OCI-LY3 (cell line): Measurements from ENCODE around the gene TLK1.

Experiments
- H2AFZ ChIP-seq: fragments of 200-600, 300-600 bp; shearing (Covaris generic); 2 replicates; pipeline ENCODE4 v1.6.0; 2014; ENCODE audit warnings: antibody characterized with exemption, low read depth, low read length
- H3K27ac ChIP-seq: fragments of 200-600, 300-600 bp; sonication (generic); 2 replicates; pipeline ENCODE4 v1.5.1; 2014; ENCODE audit warnings: mild to moderate bottlenecking, low read length, moderate library complexity, mixed read lengths
- H3K27me3 ChIP-seq: fragments of 200-600, 300-600 bp; sonication (generic); 2 replicates; pipeline ENCODE4 v1.6.1; 2014; ENCODE audit warnings: low read depth, low read length, mixed read lengths
- H3K36me3 ChIP-seq: fragments of 200-600, 300-600 bp; sonication (generic); replicated peaks from 2 replicates; pipeline ENCODE3; 2014; ENCODE audit warnings: low read depth, low read length, mixed read lengths
- H3K4me1 ChIP-seq: fragments of 300-600, 200-600 bp; sonication (generic); 2 replicates; pipeline ENCODE4 v1.6.1; 2014; ENCODE audit warnings: low read length, mixed read lengths
- H3K4me2 ChIP-seq: fragments of 200-600, 300-600 bp; sonication (generic); 2 replicates; pipeline ENCODE4 v1.6.1; 2014; ENCODE audit warnings: low read length, mixed read lengths
- H3K4me3 ChIP-seq: fragments of 300-600, 200-600 bp; sonication (generic); 2 replicates; pipeline ENCODE4 v1.5.1; 2014; ENCODE audit warnings: antibody characterized with exemption, mild to moderate bottlenecking, low read length, moderate library complexity
- H3K79me2 ChIP-seq: fragments of 300-600, 200-600 bp; shearing (Covaris generic); 2 replicates; pipeline ENCODE4 v1.6.1; 2014; ENCODE audit warnings: mild to moderate bottlenecking, low read length, mixed read lengths
- H3K9ac ChIP-seq: fragments of 300-600, 200-600 bp; shearing (Covaris generic); 2 replicates; pipeline ENCODE4 v1.6.0; 2014; ENCODE audit warnings: mild to moderate bottlenecking, low read length, moderate library complexity
- H3K9me3 ChIP-seq: fragments of 200-600, 300-600 bp; shearing (Covaris generic); 2 replicates; pipeline ENCODE4 v1.6.1; 2014; ENCODE audit warnings: low read length, mixed read lengths; ENCODE audit not compliant: insufficient read depth
- H4K20me1 ChIP-seq: fragments of 200-600, 300-600 bp; sonication (generic); 2 replicates; pipeline ENCODE4 v1.6.1; 2016; ENCODE audit warnings: low read length, mixed read lengths; ENCODE audit not compliant: insufficient read depth
- EZH2phosphoT487 ChIP-seq: fragments of 200-600 bp; shearing (Covaris generic); IDR thresholded peaks from 2 replicates; pipeline ENCODE4 v1.6.1; 2018; ENCODE audit warnings: antibody characterized with exemption, mixed run types, low read depth
- TF ChIP-seq, protein P1 (sequence below): fragments of 200-600, 300-600 bp; sonication (generic); IDR thresholded peaks from 2 replicates; pipeline ENCODE4 v1.5.1; 2014; ENCODE audit warnings: antibody characterized with exemption, low read length, low read depth

The TLK1 gene

DNA sequence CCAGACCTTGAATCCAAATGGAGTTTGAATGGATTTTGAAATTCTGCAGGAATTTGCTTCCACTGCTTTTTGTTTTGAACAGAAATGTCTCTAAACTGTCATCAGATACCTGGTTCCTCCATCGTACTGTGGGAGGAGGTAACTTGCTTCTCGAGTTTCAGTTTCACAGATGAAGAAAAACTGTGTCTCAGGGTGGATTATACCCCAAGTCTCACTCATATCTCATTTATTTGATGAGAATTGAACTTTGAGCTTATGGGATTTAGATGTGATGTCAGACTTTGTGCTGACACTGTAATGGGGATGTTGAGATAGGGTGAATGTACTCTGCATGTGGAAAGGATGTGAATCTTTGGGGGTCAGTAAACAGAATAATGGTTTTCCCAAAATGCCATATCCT is 124.2 kb downstream of the TLK1 start:
- no peaks in the 10 kb centered on the region for H3K27me3 ChIP-seq
- no peak overlapping the region for H3K9ac ChIP-seq
- H3K9me3 ChIP-seq, result no peaks in the 10 kb centered on the region
- H3K27ac ChIP-seq, result no peak overlapping the region
- no peak overlapping the region for H3K4me2 ChIP-seq
- H3K36me3 ChIP-seq, result peaks cover 49% of the 10 kb centered on the region
- H3K79me2 ChIP-seq, result no peaks in the 10 kb centered on the region
- H3K4me3 ChIP-seq, result no peak overlapping the region
- H3K4me1 ChIP-seq, result no peaks in the 10 kb centered on the region
- TF ChIP-seq, protein P1, sequence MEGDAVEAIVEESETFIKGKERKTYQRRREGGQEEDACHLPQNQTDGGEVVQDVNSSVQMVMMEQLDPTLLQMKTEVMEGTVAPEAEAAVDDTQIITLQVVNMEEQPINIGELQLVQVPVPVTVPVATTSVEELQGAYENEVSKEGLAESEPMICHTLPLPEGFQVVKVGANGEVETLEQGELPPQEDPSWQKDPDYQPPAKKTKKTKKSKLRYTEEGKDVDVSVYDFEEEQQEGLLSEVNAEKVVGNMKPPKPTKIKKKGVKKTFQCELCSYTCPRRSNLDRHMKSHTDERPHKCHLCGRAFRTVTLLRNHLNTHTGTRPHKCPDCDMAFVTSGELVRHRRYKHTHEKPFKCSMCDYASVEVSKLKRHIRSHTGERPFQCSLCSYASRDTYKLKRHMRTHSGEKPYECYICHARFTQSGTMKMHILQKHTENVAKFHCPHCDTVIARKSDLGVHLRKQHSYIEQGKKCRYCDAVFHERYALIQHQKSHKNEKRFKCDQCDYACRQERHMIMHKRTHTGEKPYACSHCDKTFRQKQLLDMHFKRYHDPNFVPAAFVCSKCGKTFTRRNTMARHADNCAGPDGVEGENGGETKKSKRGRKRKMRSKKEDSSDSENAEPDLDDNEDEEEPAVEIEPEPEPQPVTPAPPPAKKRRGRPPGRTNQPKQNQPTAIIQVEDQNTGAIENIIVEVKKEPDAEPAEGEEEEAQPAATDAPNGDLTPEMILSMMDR, result no peak
- no peak for TF ChIP-seq EZH2phosphoT487
- H4K20me1 ChIP-seq, result no peaks in the 10 kb centered on the region
- H2AFZ ChIP-seq, result no peak overlapping the region

- Histone ChIP-seq H3K27me3 (no peaks in the 10 kb centered on the region), H3K27ac (no peak overlapping the region), H3K36me3 (peaks cover 38% of the 10 kb centered on the region), H3K4me1 (no peaks in the 10 kb centered on the region), H3K4me2 (no peak overlapping the region), H3K9me3 (no peaks in the 10 kb centered on the region), H3K9ac (no peak overlapping the region), H3K79me2 (no peaks in the 10 kb centered on the region), H4K20me1 (no peaks in the 10 kb centered on the region), H2AFZ (no peak overlapping the region), H3K4me3 (no peak overlapping the region)
- TF ChIP-seq, protein P1, result no peak
- TF ChIP-seq EZH2phosphoT487, result no peak
Measured at GRCh38 chr2:171034315-171034714, 126.4 kb downstream of the TLK1 start.

GRCh38 chr2:171025214-171025613 is 135.5 kb downstream of the TLK1 start:
- Histone ChIP-seq H3K4me1 (no peaks in the 10 kb centered on the region), H4K20me1 (peaks cover 4% of the 10 kb centered on the region; the same call in 1 of the 2 replicates), H3K27me3 (no peaks in the 10 kb centered on the region), H3K9me3 (no peaks in the 10 kb centered on the region), H3K79me2 (no peaks in the 10 kb centered on the region), H3K9ac (no peak overlapping the region), H2AFZ (no peak overlapping the region), H3K4me3 (no peak overlapping the region), H3K4me2 (no peak overlapping the region), H3K27ac (no peak overlapping the region), H3K36me3 (peaks cover 16% of the 10 kb centered on the region)
- TF ChIP-seq, protein P1, result no peak
- no peak for TF ChIP-seq EZH2phosphoT487

GRCh38 chr2:171018522-171018921 is 142.2 kb downstream of the TLK1 start:
- H3K4me1 ChIP-seq, result peaks cover 14% of the 10 kb centered on the region
- H3K4me3 ChIP-seq, result no peak overlapping the region
- no peak overlapping the region for H3K27ac ChIP-seq
- TF ChIP-seq, protein P1, result no peak
- TF ChIP-seq EZH2phosphoT487, result no peak
- peaks cover 12% of the 10 kb centered on the region; the same call in 1 of the 2 replicates for H4K20me1 ChIP-seq
- no peak overlapping the region for H2AFZ ChIP-seq
- peaks cover 20% of the 10 kb centered on the region for H3K36me3 ChIP-seq
- no peaks in the 10 kb centered on the region for H3K9me3 ChIP-seq
- no peak overlapping the region for H3K4me2 ChIP-seq
- no peaks in the 10 kb centered on the region for H3K79me2 ChIP-seq
- H3K27me3 ChIP-seq, result no peaks in the 10 kb centered on the region
- H3K9ac ChIP-seq, result no peak overlapping the region
